ENCODE data around the gene SEM1.

DNA sequence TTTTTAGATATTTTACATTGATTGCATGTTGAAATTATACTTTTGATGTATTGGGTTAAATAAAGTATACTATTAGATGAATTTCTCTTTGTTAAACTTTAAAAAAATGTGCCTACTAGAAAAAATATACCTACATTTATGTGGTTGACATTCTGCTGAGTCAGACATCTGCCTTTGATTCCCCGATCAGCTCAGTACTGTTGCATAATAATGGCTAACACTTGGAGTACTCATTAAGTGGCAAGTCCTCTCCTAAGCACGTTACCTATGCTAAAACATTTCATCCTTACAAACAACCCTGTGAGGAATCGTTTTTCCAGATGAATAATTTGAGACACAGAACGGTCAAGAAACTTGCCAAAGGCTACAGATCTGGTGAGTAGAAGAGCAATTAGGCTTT is 14.0 kb upstream of the SEM1 start:
- TF ChIP-seq POLR2AphosphoS5 (IDR thresholded peaks at IDR 0.05) (no peak), EP300 (IDR thresholded peaks at IDR 0.05) (no peak)

All from sigmoid colon (tissue), 4 donors.